RWPE1 (cell line): ENCODE data around the gene GABRG3.

ENCODE experiments used
- CTCF ChIA-PET: fragments of 350-600 bp; sonication (Branson Sonifier 250); formaldehyde crosslinking; extraction: SDS; loops from one replicate; lab custom pipeline; 2021; lab: Yijun Ruan, JAX
- POLR2A ChIA-PET: fragments of 400-600 bp; formaldehyde crosslinking; extraction: SDS; loops from one replicate; lab custom pipeline; 2020; ENCODE audit warnings: antibody characterized with exemption; ENCODE audit not compliant: low non-redundant PET; lab: Yijun Ruan, JAX
- DNase-seq: peaks from one replicate; pipeline ENCODE4 v3.0.0; 2012; ENCODE audit warnings: low spot score
- H3K27ac ChIP-seq: fragments of 450-650 bp; 2 replicates; pipeline ENCODE4 v1.5.1; 2017
- CTCF ChIP-seq: fragments of 450-650 bp; conservative IDR thresholded peaks from 2 replicates; pipeline ENCODE4 v1.5.1; 2017; ENCODE audit warnings: low read depth, mild to moderate bottlenecking

Gene GABRG3

DNA sequence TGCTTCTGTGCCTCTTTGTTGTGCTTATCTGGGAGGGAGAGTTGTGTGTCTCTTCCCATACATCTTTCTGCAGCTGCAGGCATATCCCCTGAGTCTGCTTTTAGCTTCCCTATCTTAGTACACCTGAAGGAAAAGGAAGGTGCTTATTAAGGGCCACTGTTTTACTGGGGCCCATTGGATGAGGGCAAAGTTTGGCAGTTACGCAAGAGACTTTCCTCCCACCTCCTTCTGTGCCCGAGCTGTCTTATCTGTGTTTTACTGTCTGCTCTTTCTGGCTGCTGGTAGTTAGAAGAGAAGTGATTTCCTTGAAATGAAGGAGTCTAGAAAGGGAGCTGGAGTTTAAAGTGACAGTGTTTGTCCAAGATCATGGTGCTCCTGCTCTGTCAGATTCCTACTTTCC, 66.5 kb downstream of the GABRG3 start:
- H3K27ac ChIP-seq = no peak overlapping the region
- no peak for TF ChIP-seq CTCF
- DNase-seq = no peak
- POLR2A ChIA-PET = no interaction called here
- CTCF ChIA-PET = no interaction called here

GRCh38 chr15:27039152-27039551, 68.2 kb downstream of the GABRG3 start:
- TF ChIP-seq CTCF = no peak
- CTCF ChIA-PET = no interaction called here
- no peak for DNase-seq
- POLR2A ChIA-PET = no interaction called here
- no peak overlapping the region for H3K27ac ChIP-seq

DNA sequence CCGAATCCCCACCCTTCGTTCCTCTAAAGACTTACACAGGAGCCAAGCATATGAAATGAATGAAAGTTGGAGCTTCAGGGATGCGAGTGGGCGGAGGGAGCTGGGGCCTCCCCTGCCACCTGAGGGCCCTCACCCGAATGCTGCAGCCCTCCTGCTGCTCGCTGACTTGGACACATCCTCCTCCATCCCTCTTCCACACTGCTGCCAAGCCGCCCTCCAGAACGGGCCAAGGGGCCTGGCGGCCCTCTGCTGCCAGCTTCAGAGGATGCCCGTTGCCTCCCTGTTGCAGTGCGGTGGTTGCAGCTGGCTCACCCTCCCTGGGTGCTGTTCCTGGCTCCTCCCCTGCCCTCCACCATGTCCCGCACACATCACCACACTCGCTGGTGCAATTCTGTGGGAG, 71.2 kb downstream of the GABRG3 start:
- ChIA-PET POLR2A (no interaction called here), CTCF (no interaction called here)
- DNase-seq = no peak
- TF ChIP-seq CTCF = no peak
- H3K27ac ChIP-seq = no peak overlapping the region

DNA sequence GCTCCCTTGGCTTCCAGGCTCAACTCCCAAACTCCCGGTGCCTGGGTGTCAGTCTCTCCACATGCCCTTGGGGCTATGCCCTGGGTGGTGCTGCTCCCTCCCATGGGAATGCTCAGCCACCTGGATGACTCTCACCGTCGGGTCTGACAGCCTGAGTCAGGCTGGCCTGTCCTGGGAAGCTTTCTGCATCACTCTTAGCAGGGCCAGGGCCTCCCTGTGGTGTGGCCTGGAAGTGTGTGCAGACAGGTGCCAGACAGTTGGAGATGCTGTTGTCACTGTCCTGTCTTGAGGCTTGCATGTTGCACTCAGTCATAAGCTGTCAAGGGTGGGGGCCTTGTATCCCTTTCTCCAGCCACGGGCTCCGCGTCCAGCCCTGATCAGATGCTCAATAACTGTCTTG, 71.7 kb downstream of the GABRG3 start:
- no peak for TF ChIP-seq CTCF
- no peak for DNase-seq
- CTCF ChIA-PET = no interaction called here
- H3K27ac ChIP-seq = no peak overlapping the region
- POLR2A ChIA-PET = no interaction called here

DNA sequence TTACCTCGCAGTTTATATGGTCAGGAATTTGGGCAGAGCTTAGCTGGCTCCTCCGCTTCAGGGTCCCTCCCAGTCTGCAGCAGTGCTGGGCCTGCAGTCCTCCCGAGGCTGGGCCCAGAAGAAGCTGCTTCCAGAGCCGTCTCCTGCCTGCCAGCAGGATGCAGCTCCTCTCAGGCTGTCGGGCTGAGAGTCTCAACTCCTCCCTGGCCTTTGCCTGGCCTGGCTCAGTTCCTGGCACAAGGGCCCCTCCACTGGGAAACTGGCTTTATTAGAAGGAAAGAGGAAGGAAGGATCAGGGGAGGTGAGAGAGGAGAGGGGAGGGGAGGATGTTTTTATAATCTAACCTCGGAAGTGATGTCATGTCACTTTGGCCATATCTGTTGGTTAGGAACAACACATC, 72.8 kb downstream of the GABRG3 start:
- ChIA-PET POLR2A (no interaction called here), CTCF (no interaction called here)
- TF ChIP-seq CTCF = no peak
- no peak overlapping the region for H3K27ac ChIP-seq
- DNase-seq = no peak

- CTCF ChIA-PET = interaction anchor here (1.2 kb wide), 1 partner anchor 14 kb away, joined by 4 read pairs; no protein-coding TSS in a partner anchor
- no peak for DNase-seq
These were observed 74.8 kb downstream of the GABRG3 start for GRCh38 chr15:27045796-27046195.

More at GRCh38 chr15:27045796-27046195, 74.8 kb downstream of the GABRG3 start:
- no peak for TF ChIP-seq CTCF
- POLR2A ChIA-PET = no interaction called here
- no peak overlapping the region for H3K27ac ChIP-seq
